Liver (tissue), 3 donors: ENCODE results near the gene GMDS.

ENCODE experiments used
- CTCF ChIP-seq: fragments of 150-350 bp; IDR thresholded peaks from 2 replicates; pipeline ENCODE4 v1.5.1; 2017; ENCODE audit warnings: improper control_type of control experiment, low read depth, low read length; ENCODE audit not compliant: missing input control
- EGR1 ChIP-seq, 2 donors: IDR thresholded peaks; 2 replicates each; pipeline ENCODE4 v1.6.1; 2016 to 2018; ENCODE audit warnings: antibody characterized with exemption in 2 of 2, low read depth in 2 of 2
- GABPA ChIP-seq, 2 donors: IDR thresholded peaks in 1 of 2; conservative IDR thresholded peaks in 1 of 2; 2 replicates each; pipeline ENCODE4 v1.6.1; 2016; ENCODE audit warnings: antibody characterized with exemption in 2 of 2, mild to moderate bottlenecking in 1 of 2, moderate library complexity in 1 of 2
- JUND ChIP-seq, 2 donors: IDR thresholded peaks; 2 replicates each; pipeline ENCODE4 v1.6.1; 2016; ENCODE audit warnings: antibody characterized with exemption in 2 of 2
- RAD21 ChIP-seq, 2 donors: IDR thresholded peaks; 2 replicates each; pipeline ENCODE4 v1.6.1; 2016; ENCODE audit warnings: antibody characterized with exemption in 2 of 2, mild to moderate bottlenecking in 2 of 2
- RXRA ChIP-seq, 2 donors: IDR thresholded peaks; 2 replicates each; pipeline ENCODE4 v1.6.1; 2017 to 2018; ENCODE audit warnings: antibody characterized with exemption in 2 of 2, mild to moderate bottlenecking in 1 of 2
- SP1 ChIP-seq: IDR thresholded peaks from 2 replicates; pipeline ENCODE4 v1.6.1; 2018; ENCODE audit warnings: antibody characterized with exemption, mild to moderate bottlenecking
- TF ChIP-seq, protein P1 (sequence below): IDR thresholded peaks from 2 replicates; pipeline ENCODE4 v1.6.1; 2016; ENCODE audit warnings: antibody characterized with exemption
- donor health status: healthy.
- donor health status: healthy.

DNA sequence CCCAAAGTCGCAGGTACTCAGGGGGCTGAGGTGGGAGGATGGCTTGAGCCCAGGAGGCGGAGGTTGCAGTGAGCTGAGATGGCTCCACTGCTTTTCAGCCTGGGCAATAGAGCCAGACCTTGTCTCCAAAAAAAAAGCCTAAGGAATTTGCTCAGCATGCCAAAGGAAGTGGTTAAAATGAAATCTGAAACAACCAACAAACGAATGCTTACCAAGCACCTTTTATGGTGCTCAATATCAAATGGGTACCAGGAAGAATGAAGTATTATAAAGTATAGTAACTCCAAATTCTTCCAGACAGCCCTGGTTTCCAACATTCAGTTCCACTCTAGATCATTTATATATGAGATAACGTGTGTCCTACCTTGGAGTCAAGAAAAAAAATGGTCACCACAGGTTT, 14.0 kb downstream of the GMDS start:
- TF ChIP-seq RAD21 (IDR thresholded peaks at IDR 0.05), result no peak
- no peak for TF ChIP-seq SP1
- no peak for TF ChIP-seq CTCF
- TF ChIP-seq, protein P1, sequence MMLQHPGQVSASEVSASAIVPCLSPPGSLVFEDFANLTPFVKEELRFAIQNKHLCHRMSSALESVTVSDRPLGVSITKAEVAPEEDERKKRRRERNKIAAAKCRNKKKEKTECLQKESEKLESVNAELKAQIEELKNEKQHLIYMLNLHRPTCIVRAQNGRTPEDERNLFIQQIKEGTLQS, result no peak
- no peak for TF ChIP-seq GABPA (IDR thresholded peaks at IDR 0.05 in 1 of 2, conservative IDR thresholded peaks at IDR 0.05 in 1 of 2)
- no peak for TF ChIP-seq EGR1 (IDR thresholded peaks at IDR 0.05; ENCODE audit: low read depth in 2 of 2)
- TF ChIP-seq RXRA (IDR thresholded peaks at IDR 0.05), result no peak
- no peak for TF ChIP-seq JUND (IDR thresholded peaks at IDR 0.05)
